Endothelial cell of umbilical vein (primary cell): ENCODE results near the gene PFKP.

ENCODE experiments used
- CTCF ChIP-seq, 2 donors: IDR thresholded peaks; 1 replicate in 1 of 2; 2 replicates in 1 of 2; pipeline ENCODE4 v1.5.1; 2011; ENCODE audit warnings: low read length in 2 of 2, mild to moderate bottlenecking in 2 of 2, moderate library complexity in 2 of 2, control low read depth in 1 of 2, inconsistent platforms in 1 of 2, low read depth in 1 of 2; ENCODE audit not compliant: insufficient read depth in 1 of 2; ENCODE audit errors: extremely low read depth in 1 of 2
- EZH2 ChIP-seq: IDR thresholded peaks from 2 replicates; pipeline ENCODE4 v1.6.1; 2012; ENCODE audit warnings: borderline replicate concordance, low read depth, mild to moderate bottlenecking, moderate library complexity, low read length, inconsistent platforms; ENCODE audit not compliant: severe bottlenecking
- POLR2AphosphoS5 ChIP-seq: IDR thresholded peaks from 2 replicates; pipeline ENCODE4 v1.6.1; 2012; ENCODE audit warnings: low read depth, mild to moderate bottlenecking, control low read depth, low read length, moderate library complexity; ENCODE audit not compliant: insufficient read depth

DNA sequence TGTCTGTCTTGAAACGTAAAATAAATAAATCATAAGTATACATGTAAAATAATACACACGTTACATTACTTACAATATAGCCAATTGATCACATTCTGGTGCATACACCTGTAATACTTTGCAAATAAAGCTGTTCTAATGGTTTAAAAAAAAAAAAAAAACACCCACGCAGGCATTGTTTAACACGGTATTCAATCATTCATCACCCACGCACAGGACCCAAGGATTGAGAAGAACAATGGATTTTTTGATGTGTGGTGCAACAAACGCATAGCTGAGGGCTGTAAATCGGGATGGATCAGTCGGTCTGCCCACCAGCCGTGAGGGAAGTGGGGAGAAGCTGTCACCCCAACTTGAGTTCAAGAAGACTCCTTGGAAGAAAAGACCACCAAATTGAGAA lies 96.5 kb downstream of the PFKP start:
- TF ChIP-seq POLR2AphosphoS5: no peak
- no peak for TF ChIP-seq EZH2
- TF ChIP-seq CTCF (IDR thresholded peaks at IDR 0.05; ENCODE audit: extremely low read depth in 1 of 2, insufficient read depth in 1 of 2, low read depth in 1 of 2, low read length in 2 of 2): no peak
